ENCODE data around the gene KSR2.
A peak's percentile ranks its signal among the peaks of the same experiment; 100 is the strongest.

Gene KSR2

GRCh38 chr12:117919479-117919878 lies 49.3 kb downstream of the KSR2 start:
- H3K27ac ChIP-seq = no peak overlapping the region
- TF ChIP-seq, protein P1, sequence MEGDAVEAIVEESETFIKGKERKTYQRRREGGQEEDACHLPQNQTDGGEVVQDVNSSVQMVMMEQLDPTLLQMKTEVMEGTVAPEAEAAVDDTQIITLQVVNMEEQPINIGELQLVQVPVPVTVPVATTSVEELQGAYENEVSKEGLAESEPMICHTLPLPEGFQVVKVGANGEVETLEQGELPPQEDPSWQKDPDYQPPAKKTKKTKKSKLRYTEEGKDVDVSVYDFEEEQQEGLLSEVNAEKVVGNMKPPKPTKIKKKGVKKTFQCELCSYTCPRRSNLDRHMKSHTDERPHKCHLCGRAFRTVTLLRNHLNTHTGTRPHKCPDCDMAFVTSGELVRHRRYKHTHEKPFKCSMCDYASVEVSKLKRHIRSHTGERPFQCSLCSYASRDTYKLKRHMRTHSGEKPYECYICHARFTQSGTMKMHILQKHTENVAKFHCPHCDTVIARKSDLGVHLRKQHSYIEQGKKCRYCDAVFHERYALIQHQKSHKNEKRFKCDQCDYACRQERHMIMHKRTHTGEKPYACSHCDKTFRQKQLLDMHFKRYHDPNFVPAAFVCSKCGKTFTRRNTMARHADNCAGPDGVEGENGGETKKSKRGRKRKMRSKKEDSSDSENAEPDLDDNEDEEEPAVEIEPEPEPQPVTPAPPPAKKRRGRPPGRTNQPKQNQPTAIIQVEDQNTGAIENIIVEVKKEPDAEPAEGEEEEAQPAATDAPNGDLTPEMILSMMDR (conservative IDR thresholded peaks at IDR 0.05) = no peak

DNA sequence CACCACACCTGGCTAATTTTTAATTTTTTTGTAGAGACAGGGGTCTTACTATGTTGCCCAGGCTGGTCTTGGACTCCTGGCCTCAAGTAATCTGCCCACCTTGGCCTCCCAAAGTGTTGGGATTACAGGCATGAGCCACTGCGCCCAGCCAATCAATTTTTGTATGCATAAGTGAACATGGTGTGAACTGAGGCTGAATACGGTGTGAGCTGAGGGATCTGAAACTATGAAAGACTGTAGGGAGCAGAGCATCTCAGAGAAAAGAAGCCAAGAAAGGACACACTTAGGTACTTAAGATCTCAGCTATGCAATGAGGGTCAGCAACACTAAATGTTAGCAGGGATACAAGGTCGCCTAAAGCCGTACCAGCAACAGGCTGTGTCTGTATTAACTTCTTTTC lies 54.1 kb downstream of the KSR2 start:
- no peak overlapping the region for H3K27ac ChIP-seq
- TF ChIP-seq, protein P1 (conservative IDR thresholded peaks at IDR 0.05) = no peak

GRCh38 chr12:117912756-117913155 lies 56.0 kb downstream of the KSR2 start:
- TF ChIP-seq, protein P1 (conservative IDR thresholded peaks at IDR 0.05) = no peak
- H3K27ac ChIP-seq = peak overlapping the region; percentile 48

DNA sequence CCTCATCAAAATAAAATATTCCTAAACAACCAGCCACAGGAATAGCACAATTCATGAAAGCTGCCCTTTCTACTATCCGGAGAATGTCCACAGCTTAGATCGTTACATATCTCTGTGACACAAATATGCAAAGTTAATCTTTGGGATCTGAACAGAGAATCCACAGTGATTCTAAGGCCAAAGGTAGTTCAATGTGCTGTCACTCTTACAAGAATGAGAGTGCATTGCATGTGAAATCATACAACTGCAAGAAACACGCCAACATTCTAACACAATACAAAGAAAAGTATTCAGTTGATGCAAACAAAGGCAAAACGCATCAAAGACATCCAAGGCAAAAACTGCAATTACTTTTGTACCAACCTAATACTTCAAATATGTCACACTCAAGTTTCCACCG lies 60.4 kb downstream of the KSR2 start:
- TF ChIP-seq, protein P1 (conservative IDR thresholded peaks at IDR 0.05) = no peak
- no peak overlapping the region for H3K27ac ChIP-seq

GRCh38 chr12:117907108-117907689 lies 61.6 kb downstream of the KSR2 start:
- TF ChIP-seq, protein P1 (conservative IDR thresholded peaks at IDR 0.05) = no peak
- no peak overlapping the region for H3K27ac ChIP-seq

DNA sequence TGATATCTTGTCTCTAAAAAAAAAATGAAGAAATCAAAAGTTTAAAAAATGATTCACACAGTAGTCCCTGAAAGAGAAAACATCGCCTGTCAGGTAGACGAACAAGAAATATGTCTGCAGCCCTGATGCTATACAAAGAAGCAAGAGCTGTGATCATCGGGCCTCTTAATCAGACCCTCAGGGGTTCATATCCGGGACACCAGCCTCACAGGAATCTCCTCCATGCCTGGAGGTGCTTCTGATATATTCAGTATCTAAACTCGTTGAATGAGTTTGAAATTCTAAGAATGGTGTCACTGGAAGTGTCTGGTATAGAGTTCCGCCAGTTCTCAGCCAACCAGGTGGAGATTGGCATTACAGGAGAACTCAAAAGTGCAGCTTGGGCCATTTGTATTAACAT lies 64.7 kb downstream of the KSR2 start:
- H3K27ac ChIP-seq = no peak overlapping the region
- TF ChIP-seq, protein P1 (conservative IDR thresholded peaks at IDR 0.05) = no peak

- TF ChIP-seq, protein P1 (conservative IDR thresholded peaks at IDR 0.05) = no peak
- H3K27ac ChIP-seq = no peak overlapping the region
Measured at GRCh38 chr12:117903110-117903840, 65.5 kb downstream of the KSR2 start.

Data from VCaP (cell line).